ENCODE data around the gene NR3C2.

- TF ChIP-seq CTCF (IDR thresholded peaks at IDR 0.05) (no peak), ZFX (IDR thresholded peaks at IDR 0.05; ENCODE audit: borderline replicate concordance) (no peak)
Observed at GRCh38 chr4:148225639-148226038, 216.6 kb downstream of the NR3C2 start.
